K562 (cell line): Measurements from ENCODE around the gene ALKBH2. TPM values are rescaled to one million over a fixed set of nuclear protein-coding genes. Genes with fewer than 3 reads are reported as not detected.

Source experiments
- ARID3A ChIP-seq: IDR thresholded peaks from 2 replicates; pipeline ENCODE4 v1.6.1; 2012; ENCODE audit warnings: low read depth, low read length, improper control_type of control experiment, borderline replicate concordance
- FOXA3 ChIP-seq, 2 experiments: fragments of 450-650 bp in 1 of 2; sonication (generic) in 1 of 2; formaldehyde crosslinking; IDR thresholded peaks in 1 of 2; conservative IDR thresholded peaks in 1 of 2; 2 replicates each; pipeline versions ENCODE4 v1.4.0 to v1.8.0; 2020 to 2022; ENCODE audit warnings: mild to moderate bottlenecking in 2 of 2, missing genetic modification reagents in 1 of 2
- FOXO4 ChIP-seq: fragments of 450-650 bp; formaldehyde crosslinking; IDR thresholded peaks from 2 replicates; pipeline ENCODE4 v1.4.0; 2020; ENCODE audit warnings: mild to moderate bottlenecking, moderate library complexity
- IRF1 ChIP-seq: sonication (generic); formaldehyde crosslinking; IDR thresholded peaks from 2 replicates; pipeline ENCODE4 v1.8.0; 2022; ENCODE audit warnings: missing genetic modification reagents, mild to moderate bottlenecking, borderline replicate concordance
- KDM1A ChIP-seq, 2 experiments: fragments of 450-650 bp; IDR thresholded peaks; 2 replicates each; pipeline ENCODE4 v1.6.1; 2016; ENCODE audit warnings: mild to moderate bottlenecking in 2 of 2
- MAZ ChIP-seq, 2 experiments: fragments of 450-650 bp in 1 of 2; sonication (generic) in 1 of 2; formaldehyde crosslinking; IDR thresholded peaks in 1 of 2; conservative IDR thresholded peaks in 1 of 2; 2 replicates each; pipeline versions ENCODE4 v1.4.0 to v1.5.0; 2020; ENCODE audit warnings: mild to moderate bottlenecking in 1 of 2, missing genetic modification reagents in 1 of 2
- MCM7 ChIP-seq, 2 experiments: fragments of 450-650 bp; IDR thresholded peaks; 2 replicates each; pipeline ENCODE4 v1.6.1; 2016 to 2018
- MEIS2 ChIP-seq: fragments of 450-650 bp; IDR thresholded peaks from 2 replicates; pipeline ENCODE4 v1.6.1; 2014; ENCODE audit warnings: mild to moderate bottlenecking; ENCODE audit not compliant: partially characterized antibody
- MTA2 ChIP-seq: fragments of 450-650 bp; IDR thresholded peaks from 2 replicates; pipeline ENCODE4 v1.6.1; 2016; ENCODE audit warnings: low read depth
- RAD51 ChIP-seq: fragments of 450-650 bp; IDR thresholded peaks from 2 replicates; pipeline ENCODE4 v1.7.1; 2016; ENCODE audit warnings: low read depth, mild to moderate bottlenecking, borderline replicate concordance
- SREBF2 ChIP-seq: sonication (generic); formaldehyde crosslinking; IDR thresholded peaks from 2 replicates; pipeline ENCODE4 v1.4.0; 2020; ENCODE audit warnings: mild to moderate bottlenecking, missing genetic modification reagents
- TCFL5 ChIP-seq: fragments of 250-450 bp; sonication (Bioruptor Pico); conservative IDR thresholded peaks from 2 replicates; pipeline ENCODE4 v1.6.1; 2021; ENCODE audit warnings: mild to moderate bottlenecking, moderate library complexity, matching md5 sums
- TEAD4 ChIP-seq, 2 experiments: sonication (generic) in 1 of 2; formaldehyde crosslinking in 1 of 2; IDR thresholded peaks; 2 replicates each; pipeline versions ENCODE4 v1.6.1 to v1.8.0; 2012 to 2022; ENCODE audit warnings: borderline replicate concordance in 1 of 2, inconsistent platforms in 1 of 2, low read length in 1 of 2, mild to moderate bottlenecking in 1 of 2, missing genetic modification reagents in 1 of 2
- U2AF2 ChIP-seq: fragments of 200-400 bp; formaldehyde crosslinking; optimal IDR thresholded peaks from 2 replicates; pipeline ENCODE3; 2017; ENCODE audit warnings: low read depth, mild to moderate bottlenecking, low read length
- ZEB2 ChIP-seq: fragments of 450-650 bp; IDR thresholded peaks from 2 replicates; pipeline ENCODE4 v1.6.1; 2016
- ZHX1 ChIP-seq: fragments of 150-350 bp; conservative IDR thresholded peaks from 2 replicates; pipeline ENCODE4 v1.6.1; 2014; ENCODE audit warnings: low read length
- ZNF740 ChIP-seq, 3 experiments: fragments of 200-800 bp in 1 of 3; sonication (Bioruptor generic) in 1 of 3; sonication (generic) in 1 of 3; formaldehyde crosslinking in 1 of 3; IDR thresholded peaks; 2 replicates each; pipeline versions ENCODE4 v1.6.1 to v1.8.0; 2016 to 2022; ENCODE audit warnings: mild to moderate bottlenecking in 2 of 3, missing compliant biosample characterization in 2 of 3, missing genetic modification characterization in 2 of 3, missing genetic modification reagents in 1 of 3
- polyA plus RNA-seq, 8 experiments: library from polyadenylated mRNA; depleted of rRNA in 4 of 8; stranded (reverse) in 5 of 8; unstranded in 3 of 8; fragments of >200 nt; fragmentation: Nextera tagmentation in 2 of 8; fragmentation: Illumina TruSeq in 1 of 8; extraction: Ambion mirVana in 2 of 8; extraction: Trizol in 1 of 8; gene quantifications; 2 replicates each; pipeline versions ENCODE4 v1.2.1 to v1.2.3, GENCODE V29; 2011 to 2014; ENCODE audit warnings: inconsistent platforms in 1 of 8, missing spikeins in 1 of 8
- total RNA-seq, 7 experiments: library from RNA; depleted of rRNA in 6 of 7; stranded (reverse); fragments of >200 nt in 6 of 7; fragmentation: Illumina TruSeq in 2 of 7; extraction: Trizol in 2 of 7; gene quantifications; 2 replicates each; pipeline versions ENCODE4 v1.2.1 to v1.2.3, GENCODE V29; 2011 to 2021; ENCODE audit warnings: low replicate concordance in 1 of 7

Gene ALKBH2
- total and polyA plus RNA-seq, 9 of the 15 experiments (the other 6 are each of a cell fraction or from before 2014, with no cell fraction given), result 5.9 to 56.1 (median 41.9) TPM

DNA sequence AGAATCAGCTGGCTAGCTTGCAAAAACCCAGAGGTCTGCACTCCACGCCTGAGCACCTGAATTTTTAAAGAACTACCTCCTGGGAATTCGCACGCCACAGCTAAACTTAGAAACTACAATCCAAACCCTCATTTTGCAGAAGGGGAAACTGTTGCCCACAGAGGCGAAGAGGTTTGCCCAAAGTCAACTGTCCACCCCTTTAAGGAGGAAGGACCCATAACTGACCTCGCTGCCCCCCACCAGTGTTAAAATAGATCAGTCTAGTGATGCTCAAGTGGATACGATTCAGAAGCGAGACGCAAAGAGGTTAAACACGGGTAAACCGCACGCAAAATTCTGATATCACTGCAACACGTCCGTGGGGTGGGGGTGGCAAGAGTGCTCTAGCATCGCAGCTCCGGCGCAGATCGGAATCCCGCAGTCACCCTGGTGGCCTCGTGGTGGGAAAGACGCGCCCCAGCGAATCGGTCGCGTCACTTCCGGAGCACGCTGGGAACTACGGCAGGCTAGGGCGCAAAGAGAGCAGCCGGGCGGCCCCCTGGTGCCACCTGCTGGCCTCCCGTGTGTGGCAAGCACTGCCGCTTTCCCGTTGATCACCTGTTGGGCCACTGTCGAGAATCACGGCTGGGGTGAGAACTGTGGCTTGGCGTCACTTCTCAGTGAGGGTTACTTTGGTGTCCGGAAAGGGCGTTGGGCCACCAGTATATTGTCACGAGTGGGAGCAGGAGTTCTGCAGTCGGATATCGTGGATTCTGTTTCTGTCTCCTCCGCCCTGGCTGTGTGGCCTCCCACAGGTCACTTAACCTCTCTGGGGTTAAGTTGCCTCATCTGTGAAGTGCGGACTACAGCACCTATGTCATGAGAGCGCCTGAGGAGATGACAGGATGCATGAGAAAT lies at the start of gene ALKBH2 (continued):
- TF ChIP-seq RAD51 (peak; percentile 31; the same call in 1 of the 2 replicates), MCM7 (IDR thresholded peaks at IDR 0.05) (no peak), ARID3A (no peak), FOXA3 (CRISPR knock-in tag; conservative IDR thresholded peaks at IDR 0.05 in 1 of 2, IDR thresholded peaks at IDR 0.05 in 1 of 2) (peak in 1 of 2 experiments; percentile 80; a peak in 1 of 4 replicates), KDM1A (IDR thresholded peaks at IDR 0.05) (peak; percentile 87 to 92), ZNF740 (CRISPR knock-in tag; IDR thresholded peaks at IDR 0.05) (peak; percentile 82), ZNF740 (tag; IDR thresholded peaks at IDR 0.05) (no peak; a peak in 1 of 4 replicates), FOXO4 (no peak), MAZ (CRISPR knock-in tag; conservative IDR thresholded peaks at IDR 0.05 in 1 of 2, IDR thresholded peaks at IDR 0.05 in 1 of 2) (peak; percentile 61 to 89), MEIS2 (peak; percentile 29), ZHX1 (peak; percentile 75; the same call in 1 of the 2 replicates), MTA2 (0 out of 2 replicates have a peak, but pooled peaks have one; percentile 11), U2AF2 (no peak), SREBF2 (CRISPR knock-in tag) (no peak), ZEB2 (no peak), TEAD4 (IDR thresholded peaks at IDR 0.05; ENCODE audit: low read length) (0 out of 2 replicates have a peak, but pooled peaks have one; percentile 31), TEAD4 (CRISPR knock-in tag; IDR thresholded peaks at IDR 0.05; ENCODE audit: borderline replicate concordance) (no peak), IRF1 (CRISPR knock-in tag) (no peak), TCFL5 (CRISPR knock-in tag) (no peak)
